ENCODE results near the gene SMCO3. TPM values are rescaled to one million over a fixed set of nuclear protein-coding genes. Genes with fewer than 3 reads are reported as not detected.
A peak's percentile ranks its signal among the peaks of the same experiment; 100 is the strongest.

SMCO3 gene
- total and polyA plus RNA-seq, 2 of the 8 experiments (the other 6 are each of a cell fraction or from before 2014, with no cell fraction given): not detected

GRCh38 chr12:14773685-14774073, 40.3 kb downstream of the SMCO3 start:
- Histone ChIP-seq H3K79me1 (ENCODE audit: low read depth, low read length) (no peaks in the 10 kb centered on the region), H3K9ac (replicated peaks in 1 of 4; ENCODE audit: extremely low read depth in 1 of 4, low read depth in 3 of 4, low read length in 3 of 4) (peak overlapping the region in 1 of 4 experiments; percentile 64; a peak in 1 of 7 replicates), H3K4me1 (replicated peaks in 1 of 4; ENCODE audit: control insufficient read depth in 3 of 4, insufficient read depth in 4 of 4, low read length in 3 of 4) (peaks cover 0 to 3% (median 0%) of the 10 kb centered on the region in 4 experiments; a peak in 1 of 7 replicates), H4K5ac (ENCODE audit: insufficient read length, low read depth, low read length) (peak overlapping the region; percentile 11), H2BK120ac (replicated peaks; ENCODE audit: low read depth, low read length) (peak overlapping the region; percentile 29), H4K91ac (replicated peaks; ENCODE audit: insufficient read length, low read length) (peak overlapping the region; percentile 70), H2BK20ac (ENCODE audit: low read length) (peak overlapping the region; percentile 62; the same call in 1 of the 2 replicates), H3K23ac (ENCODE audit: insufficient read length) (no peak overlapping the region), H3K56ac (replicated peaks; ENCODE audit: insufficient read length, low read depth, low read length) (no peak overlapping the region), H3K23me2 (ENCODE audit: low read depth, low read length) (peaks cover 4% of the 10 kb centered on the region), H3K4me3 (ENCODE audit: extremely low read depth in 1 of 4, insufficient read depth in 2 of 4, low read depth in 3 of 4, low read length in 4 of 4) (peak overlapping the region; percentile 75 to 93 (median 86)), H2AFZ (ENCODE audit: low read length) (no peak overlapping the region), H4K8ac (ENCODE audit: extremely low read depth, insufficient read depth, low read length) (no peak overlapping the region), H4K20me1 (replicated peaks in 1 of 2; ENCODE audit: control insufficient read depth in 1 of 2, insufficient read depth in 2 of 2, low read length in 2 of 2) (peaks cover 0 to 8% of the 10 kb centered on the region in 2 experiments), H3K27me3 (replicated peaks in 1 of 4; ENCODE audit: control insufficient read depth in 3 of 4, extremely low read depth in 1 of 4, insufficient read depth in 3 of 4, low read length in 3 of 4) (no peaks in the 10 kb centered on the region), H3K79me2 (ENCODE audit: control insufficient read depth in 1 of 2, insufficient read depth in 2 of 2, low read length in 2 of 2) (peaks cover 0 to 19% of the 10 kb centered on the region in 2 experiments; a peak in 2 of 4 replicates), H3K36me3 (ENCODE audit: control insufficient read depth in 2 of 4, insufficient read depth in 4 of 4, low read length in 3 of 4) (no peaks in the 10 kb centered on the region), H3K27ac (ENCODE audit: low read depth, low read length) (no peak overlapping the region; the same call in 1 of the 2 replicates), H2BK15ac (ENCODE audit: low read length) (peak overlapping the region; percentile 90; the same call in 1 of the 2 replicates), H3K18ac (ENCODE audit: extremely low read depth, low read length) (peak overlapping the region; percentile 89), H3K4ac (replicated peaks; ENCODE audit: insufficient read length, low read depth, low read length) (no peak overlapping the region), H2BK5ac (ENCODE audit: low read depth, low read length) (peak overlapping the region; percentile 91; the same call in 1 of the 2 replicates), H3K4me2 (ENCODE audit: insufficient read depth in 1 of 2, low read depth in 2 of 2, low read length in 2 of 2) (peak overlapping the region; percentile 38 to 76), H3K9me3 (ENCODE audit: insufficient read depth in 2 of 2, low read depth in 1 of 2, low read length in 1 of 2) (no peaks in the 10 kb centered on the region), H3K14ac (ENCODE audit: insufficient read length) (no peak overlapping the region), H2BK12ac (ENCODE audit: low read depth, low read length) (peak overlapping the region; percentile 89; the same call in 1 of the 2 replicates), H2AK5ac (ENCODE audit: low read depth, low read length) (no peak overlapping the region)
- POLR2A ChIA-PET (ENCODE audit: partially characterized antibody): interaction anchor here (0.7 to 7.3 kb wide), 20 partner anchors 8 to 227 kb away, joined by 3 to 136 read pairs (median 6); partner anchors contain the start of genes C12orf60, GUCY2C and WBP11
- DNase-seq (ENCODE audit: low read depth in 1 of 2, low spot score in 2 of 2) (no peak), FAIRE-seq (no peak)
- WGBS, 2 experiments (ENCODE audit: extremely low coverage in 1 of 2, insufficient coverage in 1 of 2, insufficient read length in 1 of 2, insufficient replicate concordance in 2 of 2, low coverage in 1 of 2, low lambda C conversion rate in 2 of 2, missing lambda C conversion rate in 1 of 2): 70% methylated on average over 16 of the region's 16 CpGs; no CpG with 5 or more reads in 1 of the 2 experiments
- CTCF ChIA-PET (ENCODE audit: partially characterized antibody): interaction anchor here (0.8 to 4.6 kb wide), 7 partner anchors 8 to 108 kb away, joined by 3 to 24 read pairs (median 3); no protein-coding TSS in a partner anchor
- TF ChIP-seq SIN3A (conservative IDR thresholded peaks at IDR 0.05 in 1 of 2, IDR thresholded peaks at IDR 0.05 in 1 of 2; ENCODE audit: low read depth in 1 of 2, low read length in 2 of 2): no peak
- TF ChIP-seq EGR1 (IDR thresholded peaks at IDR 0.05; ENCODE audit: borderline replicate concordance, low read depth, low read length): no peak
- no peak for TF ChIP-seq RBBP5 (IDR thresholded peaks at IDR 0.05; ENCODE audit: borderline replicate concordance, low read depth, low read length)
- no peak for TF ChIP-seq SP4 (IDR thresholded peaks at IDR 0.05; ENCODE audit: low read length)
- TF ChIP-seq SAP30 (IDR thresholded peaks at IDR 0.05; ENCODE audit: insufficient read depth, insufficient replicate concordance, low read length): no peak
- no peak for TF ChIP-seq POLR2AphosphoS5 (IDR thresholded peaks at IDR 0.05; ENCODE audit: low read depth, low read length)
- no peak for TF ChIP-seq ATF2 (IDR thresholded peaks at IDR 0.05; ENCODE audit: low read length)
- no peak for TF ChIP-seq NANOG (IDR thresholded peaks at IDR 0.05; ENCODE audit: insufficient read depth, low read depth, low read length, poor library complexity, severe bottlenecking)
- TF ChIP-seq KDM1A (IDR thresholded peaks at IDR 0.05; ENCODE audit: borderline replicate concordance, low read length): no peak
- TF ChIP-seq SUZ12 (IDR thresholded peaks at IDR 0.05; ENCODE audit: low read length): no peak
- no peak for TF ChIP-seq TCF12 (IDR thresholded peaks at IDR 0.05; ENCODE audit: low read depth, low read length)

Measured in H1 (cell line).